ENCODE measurements around the gene PLA2G6. TPM values are rescaled to one million over a fixed set of nuclear protein-coding genes. Genes with fewer than 3 reads are reported as not detected.

The PLA2G6 gene
- polyA plus RNA-seq, 12 donors, result 7.1 to 33.6 (median 10.6) TPM; not detected in 1

DNA sequence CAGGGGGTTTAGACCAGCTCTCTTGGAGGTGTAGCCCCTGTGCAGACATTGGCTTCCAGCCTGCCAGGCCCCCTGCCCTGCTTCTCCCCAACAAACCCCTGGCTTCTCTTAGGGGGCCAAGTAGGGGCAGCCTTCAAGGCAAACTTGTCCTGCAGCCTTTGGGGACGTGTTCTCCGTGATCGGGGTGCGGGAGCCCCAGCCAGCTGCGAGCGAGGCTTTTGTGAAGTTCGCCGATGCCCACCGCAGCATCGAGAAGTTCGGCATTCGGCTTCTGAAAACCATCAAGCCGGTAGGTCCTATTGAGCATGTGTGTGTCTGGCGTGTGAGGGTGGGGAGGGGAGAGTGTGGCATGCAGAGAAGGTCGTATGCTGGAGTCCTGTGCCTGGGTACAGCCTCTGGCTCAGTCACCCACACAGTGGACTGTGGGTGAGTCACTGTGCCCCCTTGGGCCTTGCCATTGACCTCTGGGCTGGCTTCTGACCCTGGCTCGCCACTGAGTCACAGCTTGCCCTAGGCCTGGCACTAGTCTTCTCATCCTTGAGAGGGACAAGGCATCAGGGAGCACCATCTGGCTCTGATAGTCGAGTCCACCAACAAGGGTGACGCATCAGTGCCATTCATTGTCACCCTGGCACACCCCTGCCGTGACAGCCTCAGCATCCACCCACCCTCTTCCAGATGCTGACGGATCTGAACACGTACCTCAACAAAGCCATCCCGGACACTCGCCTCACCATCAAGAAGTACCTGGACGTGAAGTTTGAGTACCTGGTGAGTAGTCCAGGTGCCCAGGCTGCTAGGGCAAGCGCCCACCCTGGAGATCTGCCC lies 109.1 kb downstream of the PLA2G6 start:
- DNase-seq, result no peak

DNA sequence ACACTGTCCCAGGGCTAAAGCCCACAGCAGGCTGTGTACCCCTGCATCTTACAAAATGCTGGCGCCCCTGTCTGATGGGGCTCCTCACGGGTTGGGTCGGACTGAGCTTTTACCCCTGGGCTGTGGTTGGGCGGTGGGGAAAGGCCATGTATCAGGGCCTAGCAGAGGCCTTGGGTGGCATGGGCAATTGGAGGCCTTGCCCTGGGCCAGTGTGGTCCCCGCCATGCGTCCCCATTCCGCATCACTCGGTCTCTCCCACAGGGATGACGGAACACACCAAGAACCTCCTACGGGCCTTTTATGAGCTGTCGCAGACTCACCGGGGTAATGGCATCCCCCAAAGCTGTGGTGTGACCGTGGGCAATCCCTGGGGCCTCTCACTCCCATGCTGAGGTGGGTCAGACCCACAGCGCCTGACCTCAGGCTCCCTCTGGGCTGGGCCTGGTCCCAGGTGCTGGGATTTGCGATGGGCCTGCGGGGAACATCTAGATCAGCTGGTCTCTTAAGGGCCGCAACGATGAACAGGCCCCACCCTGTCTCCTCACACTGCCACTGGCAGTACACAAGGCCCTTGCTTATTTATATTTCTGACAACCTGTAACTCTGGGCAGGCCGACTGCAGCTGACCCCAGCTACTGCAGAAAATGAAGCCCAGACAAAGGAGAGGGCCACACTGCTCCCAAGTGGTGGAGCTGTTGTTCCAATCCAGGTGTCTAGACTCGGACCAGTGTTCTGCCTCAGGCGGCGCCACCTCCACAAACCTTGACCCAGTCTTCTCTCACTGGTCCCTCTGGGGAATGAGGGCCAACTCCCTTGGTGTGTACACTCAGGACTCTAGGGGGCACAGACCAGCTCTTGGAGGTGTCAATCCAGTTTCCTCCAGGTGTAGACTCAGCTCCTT lies 110.0 kb downstream of the PLA2G6 start:
- no peak for DNase-seq

- DNase-seq, result no peak
These were observed 111.2 kb downstream of the PLA2G6 start for GRCh38 chr22:38070250-38070921.

DNA sequence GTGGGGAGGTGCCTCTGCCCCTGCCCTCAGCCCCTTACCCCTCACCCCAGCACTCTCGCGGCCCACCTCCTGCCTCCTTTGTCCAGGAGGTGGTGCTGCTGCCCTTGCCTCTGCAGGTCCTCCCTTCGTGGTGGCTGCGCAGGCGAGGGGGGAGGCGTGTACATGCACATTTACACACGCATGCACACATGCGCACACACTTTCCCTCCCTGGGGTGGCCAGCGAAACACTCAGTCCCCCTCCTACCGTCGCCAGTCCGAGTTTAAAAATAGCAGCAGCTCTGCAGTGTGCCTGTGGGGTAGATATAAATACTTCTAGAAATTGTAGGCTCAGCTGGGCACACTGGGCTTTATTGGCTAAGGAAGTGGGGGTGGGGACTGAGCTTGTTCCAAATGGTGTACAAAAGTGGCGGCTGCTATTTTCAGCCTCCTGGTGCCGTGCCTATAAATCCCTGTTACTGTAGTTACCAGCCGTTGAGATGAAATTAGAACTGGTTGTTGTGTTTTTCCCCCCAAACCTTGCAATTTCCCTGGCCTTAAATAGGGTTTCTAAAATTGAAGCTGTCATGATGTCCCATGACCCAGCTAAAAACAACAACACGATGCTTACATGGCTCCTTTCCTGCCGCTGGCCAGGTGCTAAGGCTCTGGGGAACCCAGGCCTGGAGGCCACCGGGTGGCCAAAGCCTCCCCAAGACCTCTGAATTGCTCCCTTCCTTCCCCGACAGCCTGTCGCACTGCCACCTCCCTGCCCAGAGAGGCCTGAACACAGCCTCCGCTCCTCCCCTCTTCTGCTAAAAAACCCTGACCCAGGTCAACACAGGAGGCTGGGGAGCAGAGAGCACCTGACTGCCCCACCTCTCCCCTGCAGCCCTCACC lies 112.0 kb downstream of the PLA2G6 start:
- no peak for DNase-seq

- DNase-seq, result no peak
These were observed 112.8 kb downstream of the PLA2G6 start for GRCh38 chr22:38068641-38069371.

GRCh38 chr22:38067761-38068360 lies 113.8 kb downstream of the PLA2G6 start:
- DNase-seq, result no peak

DNA sequence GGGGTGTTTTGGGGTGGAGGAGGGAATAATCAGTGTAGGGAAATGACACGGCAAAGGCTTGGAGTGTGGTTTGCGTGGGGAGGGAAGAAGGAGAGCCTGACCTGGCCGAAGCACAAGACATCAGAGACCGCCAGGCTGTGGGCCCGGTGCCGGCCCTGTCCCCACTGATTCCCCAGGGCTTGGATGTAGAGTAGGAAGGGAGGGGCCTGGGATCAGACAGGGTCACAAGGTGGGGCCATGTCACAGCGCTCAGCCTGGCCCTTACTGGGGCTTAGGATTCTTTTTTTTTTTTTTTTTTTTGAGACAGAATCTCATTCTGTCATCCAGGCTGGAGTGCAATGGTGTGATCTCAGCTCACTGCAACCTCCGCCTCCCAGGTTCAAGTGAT lies 114.6 kb downstream of the PLA2G6 start:
- no peak for DNase-seq

DNA sequence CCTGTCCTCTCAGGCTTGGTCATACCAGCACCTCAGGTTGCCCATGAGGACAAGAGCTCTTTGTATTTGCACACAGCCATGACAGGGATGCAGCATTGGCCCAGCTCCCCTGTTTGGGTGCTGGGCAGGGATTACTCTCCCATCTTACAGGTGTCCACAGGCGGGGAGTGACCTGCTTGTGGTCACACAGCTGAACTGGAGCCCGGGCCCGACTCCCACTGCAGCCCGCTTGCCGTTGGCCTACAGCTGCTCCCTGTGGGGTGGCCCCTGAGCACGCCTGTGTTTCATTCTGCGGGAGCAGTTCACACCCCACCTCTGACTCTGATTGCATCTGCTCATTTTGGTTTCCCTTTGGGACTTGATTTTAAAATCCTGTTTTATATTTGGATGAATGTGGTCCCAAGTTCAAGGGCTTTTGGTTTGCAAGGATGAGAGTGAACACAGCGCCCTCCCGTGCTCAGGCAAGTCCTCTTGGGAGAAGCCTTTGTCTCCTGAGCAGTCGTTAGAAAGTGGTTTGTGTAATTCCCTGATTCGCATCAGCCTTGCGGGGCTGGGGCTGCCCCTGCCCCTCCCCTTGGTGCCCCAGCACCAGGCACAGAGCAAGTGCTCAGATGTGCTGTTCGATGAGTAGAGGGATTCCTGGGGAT lies 115.1 kb downstream of the PLA2G6 start:
- no peak for DNase-seq

DNA sequence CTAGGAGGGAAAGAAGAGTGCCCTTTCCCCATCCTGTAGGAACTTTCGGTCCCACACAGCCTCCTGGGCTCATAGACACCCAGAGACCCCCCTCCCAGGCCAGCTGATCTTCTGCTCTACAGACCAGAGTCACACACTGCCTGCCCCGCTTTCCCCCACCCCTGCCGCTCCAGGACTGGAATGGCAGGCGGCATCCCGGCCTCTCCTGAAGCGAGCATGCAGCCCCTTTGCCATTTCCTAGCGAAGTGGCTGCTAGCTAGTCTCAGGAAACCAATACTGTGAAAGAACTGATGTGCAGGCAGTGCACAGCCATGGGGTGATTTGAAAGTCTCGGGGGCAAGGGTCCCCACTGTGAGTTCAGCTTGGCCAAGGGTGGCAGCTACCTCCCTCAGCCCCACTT lies 116.1 kb downstream of the PLA2G6 start:
- no peak for DNase-seq

- DNase-seq, result no peak
These were observed 118.8 kb downstream of the PLA2G6 start for GRCh38 chr22:38062791-38063190.

Other genes starting within 250 kb of the PLA2G6 start
- 10 to 100 TPM in 1 of 12 donors, 1 to 10 TPM in 9, not detected in 2; 6.0 to 10.7 (median 9.1) TPM for gene C22orf23, start 228.2 kb downstream of the PLA2G6 start, polyA plus RNA-seq (ENCODE audit: insufficient read length in 12 of 12)
- 10 to 100 TPM in 11 of 12 donors, not detected in 1; 29.5 to 53.0 (median 41.3) TPM for gene POLR2F, start 228.1 kb downstream of the PLA2G6 start, polyA plus RNA-seq (ENCODE audit: insufficient read length in 12 of 12)
- gene SOX10, start 197.3 kb downstream of the PLA2G6 start, polyA plus RNA-seq (ENCODE audit: insufficient read length in 12 of 12), result 10 to 100 TPM in 2 of 12 donors, 1 to 10 TPM in 9, not detected in 1; 3.4 to 24.9 (median 6.7) TPM
- 10 to 100 TPM in 3 of 12 donors, 1 to 10 TPM in 8, not detected in 1; 6.1 to 21.5 (median 9.2) TPM for gene PICK1, start 124.4 kb downstream of the PLA2G6 start, polyA plus RNA-seq (ENCODE audit: insufficient read length in 12 of 12)
- gene SLC16A8, start 97.6 kb downstream of the PLA2G6 start, polyA plus RNA-seq (ENCODE audit: insufficient read length in 12 of 12), result 1 to 10 TPM in 10 of 12 donors, not detected in 2; 1.0 to 2.6 (median 1.8) TPM
- gene BAIAP2L2, start 71.1 kb downstream of the PLA2G6 start, polyA plus RNA-seq (ENCODE audit: insufficient read length in 12 of 12), result 10 to 100 TPM in 1 of 12 donors, 1 to 10 TPM in 5, under 1 TPM in 5, not detected in 1; 0.52 to 17.0 (median 1.1) TPM
- gene MAFF, start 20.2 kb upstream of the PLA2G6 start, polyA plus RNA-seq (ENCODE audit: insufficient read length in 12 of 12), result 1 to 10 TPM in 10 of 12 donors, not detected in 2; 2.2 to 9.0 (median 3.2) TPM
- 10 to 100 TPM in 11 of 12 donors, not detected in 1; 54.5 to 87.4 (median 70.6) TPM for gene TMEM184B, start 91.2 kb upstream of the PLA2G6 start, polyA plus RNA-seq (ENCODE audit: insufficient read length in 12 of 12)
- gene CSNK1E, start 135.6 kb upstream of the PLA2G6 start, polyA plus RNA-seq (ENCODE audit: insufficient read length in 12 of 12), result 100 to 1,000 TPM in 9 of 12 donors, 10 to 100 TPM in 3; 94.4 to 928 (median 116) TPM

Measured in muscle of arm (tissue), 12 donors.